Stimulated activated naive CD8-positive, alpha-beta T cell treated with anti-CD3 and anti-CD28 coated beads, Interleukin-15, amount 100 ng/mL, for 72 hours (primary cell): ENCODE data around the gene AGPAT4.

Source experiments
- ATAC-seq: fragments of 150-1000 bp; cut with Tn5 transposase; 2 replicates; pipeline ENCODE4 v1.10.0; 2021; ENCODE audit warnings: mild to moderate bottlenecking, moderate library complexity
- DNase-seq, 2 donors: peaks; one replicate each; pipeline ENCODE4 v3.0.0; 2021 to 2022
- H3K27ac Mint-ChIP-seq, 2 donors: one replicate each; pipeline ENCODE4 v1.8.0; 2022; ENCODE audit warnings: mild to moderate bottlenecking in 2 of 2, mixed read lengths in 2 of 2, moderate library complexity in 2 of 2
- H3K27me3 Mint-ChIP-seq: one replicate; pipeline ENCODE4 v1.8.0; 2022; ENCODE audit warnings: mixed read lengths
- H3K4me1 Mint-ChIP-seq: one replicate; pipeline ENCODE4 v1.8.0; 2022; ENCODE audit warnings: mild to moderate bottlenecking, mixed read lengths
- H3K4me3 Mint-ChIP-seq, 2 donors: one replicate each; pipeline ENCODE4 v1.8.0; 2022; ENCODE audit warnings: mild to moderate bottlenecking in 2 of 2, mixed read lengths in 2 of 2, moderate library complexity in 1 of 2
- H3K9me3 Mint-ChIP-seq, 2 donors: one replicate each; pipeline ENCODE4 v1.8.0; 2022; ENCODE audit warnings: mixed read lengths in 2 of 2

Gene AGPAT4

DNA sequence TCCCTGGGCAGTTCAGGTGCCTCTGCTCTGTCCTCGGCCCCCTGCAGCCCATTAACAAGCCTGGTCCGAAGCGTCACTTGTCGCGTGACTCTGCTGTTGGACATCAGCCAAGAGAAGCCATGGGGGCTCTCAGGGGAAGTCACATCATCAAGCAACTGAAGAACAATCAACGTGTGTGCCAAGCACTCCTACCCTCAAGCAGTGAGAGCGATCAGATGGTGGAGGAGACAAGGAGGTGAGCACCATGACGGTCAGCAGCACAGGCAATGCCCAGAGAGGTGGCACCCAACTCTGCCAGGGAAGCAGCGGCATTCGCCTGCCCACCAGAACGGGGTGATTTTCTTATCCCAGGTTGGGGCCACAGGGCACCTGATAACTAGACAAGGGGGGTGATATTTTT, 132.7 kb downstream of the AGPAT4 start:
- Mint-ChIP-seq H3K27me3 (no peaks in the 10 kb centered on the region), H3K4me1 (no peaks in the 10 kb centered on the region), H3K4me3 (no peak overlapping the region), H3K9me3 (no peaks in the 10 kb centered on the region), H3K27ac (no peak overlapping the region)
- ATAC-seq (no peak), DNase-seq (no peak)

DNA sequence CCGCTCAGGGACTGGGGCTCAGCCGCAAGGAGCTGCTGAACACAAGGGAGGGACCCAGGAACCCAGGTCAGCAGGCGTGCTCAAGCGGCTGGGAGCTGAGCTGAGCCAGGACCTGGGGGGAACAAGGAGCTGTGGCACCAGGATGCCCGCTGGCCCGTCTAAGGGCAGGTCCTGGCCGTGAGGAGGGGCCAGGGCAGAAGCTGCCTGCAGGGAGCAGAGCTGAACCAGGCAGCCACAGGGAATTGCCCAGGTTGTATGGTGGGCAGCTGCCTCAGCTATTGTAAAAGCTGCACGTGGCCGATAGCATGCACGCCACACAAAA, 133.3 kb downstream of the AGPAT4 start:
- no peaks in the 10 kb centered on the region for H3K4me1 Mint-ChIP-seq
- no peak overlapping the region for H3K4me3 Mint-ChIP-seq

DNA sequence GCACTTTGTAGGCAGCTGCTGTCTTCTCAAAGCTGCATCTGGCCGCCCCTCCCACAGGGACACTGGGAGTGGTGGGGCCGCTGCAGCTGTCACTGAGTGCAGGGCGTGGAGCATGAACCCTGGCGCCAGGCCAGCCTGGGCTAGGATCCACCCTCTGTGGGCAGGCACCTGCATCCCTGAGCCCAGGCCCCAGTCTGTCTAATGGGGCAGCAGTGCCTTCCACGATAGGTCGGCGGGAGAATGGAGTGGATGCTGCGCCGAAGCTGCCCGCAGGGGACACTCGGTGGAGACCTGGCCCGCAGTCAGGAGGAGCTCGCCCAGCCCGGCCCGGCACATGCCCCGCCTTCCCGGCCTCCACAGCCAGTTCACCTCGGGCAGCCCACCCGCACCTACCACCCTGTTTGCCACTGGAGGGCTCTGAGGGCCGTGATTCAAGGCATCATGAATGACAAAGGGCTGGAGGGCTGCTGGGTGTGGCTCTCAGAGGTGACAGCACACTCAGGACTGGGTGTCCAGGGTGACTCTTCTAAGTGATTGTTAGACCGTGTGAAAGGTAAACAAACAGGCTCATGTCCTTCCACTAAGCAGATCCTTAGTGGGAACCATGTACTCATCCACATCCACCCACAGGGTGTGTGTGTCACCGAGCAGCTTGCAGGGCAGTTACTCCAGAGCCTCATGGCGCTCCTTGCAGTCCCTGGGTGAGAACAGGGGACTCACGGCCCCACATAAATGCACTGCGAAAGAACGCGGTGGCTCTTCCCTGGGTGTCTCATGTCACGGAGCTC, 133.9 kb downstream of the AGPAT4 start:
- Mint-ChIP-seq H3K4me1 (no peaks in the 10 kb centered on the region), H3K27me3 (no peaks in the 10 kb centered on the region), H3K27ac (no peak overlapping the region), H3K9me3 (no peaks in the 10 kb centered on the region), H3K4me3 (no peak overlapping the region)
- no peak for DNase-seq
- ATAC-seq, result peak; percentile 19

More for the DNA sequence above, 133.3 kb downstream of the AGPAT4 start:
- Mint-ChIP-seq H3K27ac (no peak overlapping the region), H3K9me3 (no peaks in the 10 kb centered on the region), H3K27me3 (no peaks in the 10 kb centered on the region)
- ATAC-seq, result peak; percentile 8
- DNase-seq, result no peak

DNA sequence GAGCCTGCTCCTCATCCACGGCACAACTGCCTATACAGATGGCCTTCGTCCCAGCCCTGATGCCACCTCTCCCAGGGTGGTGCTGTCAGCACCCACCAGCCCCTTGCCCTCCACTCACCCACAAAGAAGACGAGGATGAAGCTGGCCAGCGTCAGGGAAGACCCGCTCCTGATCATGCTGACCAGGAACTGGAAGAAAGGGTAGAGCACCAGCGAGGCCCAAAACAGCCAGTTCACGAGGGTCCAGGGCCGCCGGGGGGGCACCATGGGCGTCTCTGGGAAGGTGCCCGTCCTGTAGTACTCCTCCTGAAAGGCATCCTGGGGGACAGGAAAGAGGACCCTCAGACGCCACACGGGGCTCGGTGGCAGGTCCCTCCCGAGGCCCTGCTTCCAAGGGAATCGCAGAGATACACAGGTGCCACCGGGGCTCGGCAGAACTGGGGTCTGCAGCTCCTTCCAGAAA, 134.5 kb downstream of the AGPAT4 start:
- Mint-ChIP-seq H3K27me3 (no peaks in the 10 kb centered on the region), H3K4me1 (no peaks in the 10 kb centered on the region), H3K4me3 (no peak overlapping the region), H3K27ac (peak overlapping the region in 1 of 2 donors; percentile 71), H3K9me3 (no peaks in the 10 kb centered on the region)
- ATAC-seq (peak; percentile 5), DNase-seq (no peak)

DNA sequence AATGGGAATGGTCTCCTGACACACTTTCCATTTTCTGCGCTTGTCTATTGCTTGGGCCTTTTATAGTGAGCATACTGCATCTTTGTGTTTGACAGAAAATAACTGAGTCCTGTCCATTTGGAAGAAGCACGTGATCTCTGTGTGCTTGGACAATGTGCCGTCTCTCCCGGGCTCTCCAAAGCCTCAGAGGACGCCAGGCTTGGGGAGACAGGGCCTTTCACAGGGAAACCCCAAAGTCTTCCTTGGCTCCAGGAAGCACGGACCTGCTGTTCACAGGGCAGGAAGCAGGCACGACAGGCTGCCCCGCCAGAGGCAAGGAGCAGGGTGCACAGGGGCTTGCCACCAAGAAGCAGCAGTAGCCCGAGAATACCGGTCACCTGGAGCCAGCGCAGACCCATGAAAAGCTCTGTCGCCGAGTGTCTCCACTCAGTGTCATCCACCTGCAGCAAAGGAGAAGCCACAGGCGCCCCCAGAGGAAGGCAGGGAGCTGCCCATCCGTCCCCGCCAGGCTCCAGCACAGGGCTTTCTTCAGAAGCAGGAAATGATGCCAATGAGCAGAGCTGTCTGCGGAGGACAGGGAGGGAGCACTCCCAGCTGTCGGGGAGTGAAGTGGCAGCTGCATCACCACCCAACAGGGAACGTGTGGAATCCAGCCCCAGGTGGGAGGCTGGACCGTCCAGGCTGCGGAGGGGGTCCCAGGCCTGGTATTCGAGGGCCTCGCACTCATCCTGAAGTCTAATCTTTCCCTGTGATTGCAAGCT, 135.1 kb downstream of the AGPAT4 start:
- H3K27me3 Mint-ChIP-seq, result no peaks in the 10 kb centered on the region

DNA sequence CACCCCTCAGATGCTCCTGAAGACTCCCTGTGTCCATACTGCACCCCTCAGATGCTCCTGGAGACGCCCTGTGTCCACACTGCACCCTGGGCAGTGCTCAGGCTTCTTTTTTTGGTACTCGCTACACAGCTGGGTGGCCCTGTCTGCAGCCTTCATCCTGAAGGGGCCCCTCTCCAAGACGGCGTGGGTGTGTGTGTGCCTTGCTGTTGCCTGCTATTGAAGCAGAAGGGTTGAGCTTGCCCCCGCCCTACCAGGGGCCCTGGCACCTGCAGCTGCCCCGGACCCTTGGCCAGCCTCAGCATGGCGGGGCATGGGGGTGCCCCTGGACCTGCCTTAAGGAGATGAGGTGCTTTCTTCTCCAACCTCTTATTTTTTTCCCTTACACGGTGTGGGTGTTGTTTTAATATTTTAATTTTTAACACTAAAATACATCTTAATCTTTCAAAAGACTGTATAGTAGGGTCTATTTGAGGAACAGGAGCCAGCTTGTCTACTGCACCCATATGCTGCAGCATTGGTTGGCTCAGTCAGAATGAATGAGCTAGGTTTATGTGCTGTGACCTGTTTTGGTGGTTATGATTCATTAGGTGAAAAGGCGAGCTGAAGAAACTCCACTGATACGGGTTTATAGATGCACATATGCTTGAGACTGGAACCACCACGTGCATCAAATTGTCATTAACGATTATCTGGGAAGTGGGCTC, 135.9 kb downstream of the AGPAT4 start:
- ATAC-seq (no peak), DNase-seq (no peak)
- Mint-ChIP-seq H3K4me1 (no peaks in the 10 kb centered on the region), H3K27me3 (no peaks in the 10 kb centered on the region), H3K27ac (no peak overlapping the region), H3K9me3 (no peaks in the 10 kb centered on the region), H3K4me3 (no peak overlapping the region)

More for the DNA sequence above, 135.1 kb downstream of the AGPAT4 start:
- Mint-ChIP-seq H3K9me3 (no peaks in the 10 kb centered on the region), H3K27ac (peak overlapping the region in 1 of 2 donors; percentile 71), H3K4me1 (no peaks in the 10 kb centered on the region), H3K4me3 (no peak overlapping the region)
- no peak for DNase-seq
- ATAC-seq, result no peak

DNA sequence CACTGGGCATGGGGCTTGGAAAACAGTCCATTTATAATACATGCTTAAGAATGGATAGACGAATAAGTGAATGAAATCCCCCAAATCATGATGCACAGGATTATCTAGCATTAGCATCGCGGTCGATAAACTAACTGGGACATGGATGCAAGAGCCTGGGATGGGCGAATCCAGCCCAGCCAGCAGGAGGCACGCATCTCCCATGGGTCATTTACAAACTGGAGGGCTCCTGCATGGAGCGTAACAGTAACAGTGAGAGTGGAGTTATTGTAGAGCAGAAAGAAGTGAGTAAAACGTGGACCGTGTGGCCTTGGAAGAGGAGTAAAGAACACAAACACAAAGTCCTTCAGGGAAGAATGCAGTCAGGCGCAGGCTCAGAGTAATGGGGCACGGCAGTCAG, 136.5 kb downstream of the AGPAT4 start:
- H3K9me3 Mint-ChIP-seq, result no peaks in the 10 kb centered on the region
- H3K4me3 Mint-ChIP-seq, result no peak overlapping the region
- DNase-seq (no peak), ATAC-seq (no peak)
- no peaks in the 10 kb centered on the region for H3K27me3 Mint-ChIP-seq
- H3K4me1 Mint-ChIP-seq, result no peaks in the 10 kb centered on the region
- H3K27ac Mint-ChIP-seq, result no peak overlapping the region

DNA sequence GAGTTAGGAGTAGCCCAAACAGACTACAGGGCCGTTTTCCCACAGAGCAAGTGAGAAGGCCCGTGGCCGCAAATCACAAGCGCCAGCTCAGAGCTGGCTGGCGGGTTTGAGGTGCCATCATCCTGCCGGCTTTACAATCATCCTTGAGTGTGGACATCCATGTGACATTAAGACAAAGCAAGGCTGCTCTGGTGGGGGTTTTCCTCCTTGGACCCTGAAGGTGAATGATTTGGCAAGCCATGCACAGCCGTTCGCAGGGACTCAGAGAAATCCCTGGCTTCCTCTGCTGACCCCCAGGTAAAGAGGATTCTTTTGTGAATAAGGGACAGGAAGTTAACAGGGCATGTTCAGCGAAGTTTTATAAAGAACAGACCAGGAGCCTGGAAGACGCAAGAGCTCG, 137.2 kb downstream of the AGPAT4 start:
- Mint-ChIP-seq H3K9me3 (no peaks in the 10 kb centered on the region), H3K27ac (no peak overlapping the region), H3K4me1 (no peaks in the 10 kb centered on the region), H3K27me3 (no peaks in the 10 kb centered on the region), H3K4me3 (no peak overlapping the region)
- ATAC-seq (no peak), DNase-seq (no peak)

DNA sequence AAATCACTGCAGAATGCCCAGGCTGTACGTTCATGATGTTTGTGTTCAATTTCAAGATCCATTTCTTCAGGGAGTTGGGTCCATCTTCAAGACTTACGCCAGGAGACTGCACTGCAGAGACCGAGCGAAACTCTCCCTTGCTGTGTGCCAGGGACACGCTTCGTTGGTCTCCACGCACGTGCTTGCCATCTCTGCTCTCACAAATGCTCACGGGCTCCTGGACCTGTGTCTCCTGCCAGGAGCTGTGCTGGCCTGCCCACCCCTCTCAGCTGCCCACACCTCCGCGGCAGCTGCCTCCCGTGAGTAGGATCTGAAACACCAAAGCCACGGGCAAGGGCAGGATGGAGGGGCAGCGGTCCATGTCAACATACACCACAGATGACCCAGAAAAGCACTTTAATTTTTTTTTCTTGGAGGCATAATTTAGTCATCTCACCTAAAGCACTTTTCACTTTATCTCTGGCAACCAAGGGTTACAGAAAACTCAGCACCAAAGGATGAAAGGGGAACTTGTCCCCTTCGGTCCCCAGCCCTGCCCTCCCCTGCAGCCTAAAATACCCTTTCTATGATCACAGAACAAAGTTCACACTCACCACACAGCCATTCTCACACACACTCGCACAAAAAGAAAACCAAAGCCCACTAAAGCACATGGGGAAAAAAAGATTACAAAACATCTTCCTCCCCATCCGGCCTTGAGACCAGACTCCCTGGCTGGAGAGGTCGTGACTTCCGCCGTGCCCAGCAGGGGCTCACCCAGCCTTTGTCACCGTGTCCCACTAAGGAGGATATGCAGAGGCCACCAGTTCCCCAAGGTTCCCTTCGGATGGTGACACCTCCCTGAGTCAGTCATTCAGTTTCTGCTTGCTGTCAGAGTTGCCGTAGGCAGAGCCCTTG, 137.9 kb downstream of the AGPAT4 start:
- Mint-ChIP-seq H3K4me3 (no peak overlapping the region), H3K27ac (peak overlapping the region in 1 of 2 donors; percentile 69), H3K4me1 (no peaks in the 10 kb centered on the region), H3K9me3 (no peaks in the 10 kb centered on the region), H3K27me3 (no peaks in the 10 kb centered on the region)
- DNase-seq (no peak), ATAC-seq (no peak)

DNA sequence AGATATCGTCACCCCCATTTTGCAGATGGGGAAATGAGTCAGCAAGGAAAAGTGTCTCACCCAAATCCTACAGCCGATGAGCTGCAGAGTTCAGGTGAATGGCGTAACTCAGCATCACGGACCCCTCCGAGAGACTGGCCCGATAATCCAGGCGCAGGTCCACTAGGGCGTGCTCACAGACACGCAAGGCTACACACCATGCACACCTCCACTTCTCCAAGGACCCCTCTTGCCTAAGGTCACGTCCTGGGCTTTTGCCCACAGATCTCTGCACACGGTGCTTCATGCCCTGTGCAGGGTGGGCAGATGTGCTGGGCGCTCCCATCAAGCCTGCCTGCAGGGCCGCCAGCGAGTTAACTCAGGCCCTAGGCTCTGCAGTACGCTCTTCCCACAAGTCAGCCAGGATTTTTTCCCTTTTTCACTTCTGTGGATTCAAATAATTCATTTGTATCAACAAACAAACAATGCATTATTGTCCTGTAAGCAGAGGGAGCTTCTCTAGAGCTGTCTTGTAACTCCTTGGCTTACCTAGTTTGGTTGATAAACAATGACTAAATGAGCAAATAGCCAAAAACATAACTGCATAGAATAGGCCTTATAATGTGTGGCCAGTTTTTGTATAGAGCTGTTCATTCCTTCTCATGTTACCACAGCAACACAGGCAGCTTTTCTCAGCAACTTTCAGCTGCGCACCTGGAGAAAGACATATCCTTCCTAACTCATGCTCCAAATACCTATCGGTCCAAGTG, 139.1 kb downstream of the AGPAT4 start:
- Mint-ChIP-seq H3K4me1 (no peaks in the 10 kb centered on the region), H3K27me3 (no peaks in the 10 kb centered on the region), H3K4me3 (no peak overlapping the region), H3K9me3 (no peaks in the 10 kb centered on the region), H3K27ac (no peak overlapping the region)
- ATAC-seq (no peak), DNase-seq (no peak)

DNA sequence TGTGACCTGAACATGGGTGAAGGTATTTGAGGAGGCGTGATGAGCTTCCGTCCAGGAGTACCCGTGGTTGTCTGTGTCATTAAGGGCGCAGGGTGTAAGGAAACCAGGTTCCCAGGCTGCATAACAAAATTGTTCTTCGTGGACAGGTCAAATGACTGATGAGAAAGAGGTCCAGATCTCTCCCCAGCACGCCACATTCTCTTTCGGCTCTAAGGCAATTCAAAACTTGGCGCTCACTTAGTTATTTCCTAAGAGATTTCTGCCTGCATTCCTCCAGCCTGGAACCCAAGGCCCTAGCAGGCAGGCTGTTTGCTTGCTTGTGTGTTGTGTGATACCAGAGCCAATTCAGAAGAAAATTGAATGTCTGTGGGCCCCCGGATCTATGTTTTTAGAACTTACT, 139.9 kb downstream of the AGPAT4 start:
- ATAC-seq (no peak), DNase-seq (no peak)
- H3K4me3 Mint-ChIP-seq, result no peak overlapping the region
- H3K27ac Mint-ChIP-seq, result peak overlapping the region in 1 of 2 donors; percentile 27
- H3K27me3 Mint-ChIP-seq, result no peaks in the 10 kb centered on the region
- peaks cover 4% of the 10 kb centered on the region for H3K4me1 Mint-ChIP-seq
- no peaks in the 10 kb centered on the region for H3K9me3 Mint-ChIP-seq

DNA sequence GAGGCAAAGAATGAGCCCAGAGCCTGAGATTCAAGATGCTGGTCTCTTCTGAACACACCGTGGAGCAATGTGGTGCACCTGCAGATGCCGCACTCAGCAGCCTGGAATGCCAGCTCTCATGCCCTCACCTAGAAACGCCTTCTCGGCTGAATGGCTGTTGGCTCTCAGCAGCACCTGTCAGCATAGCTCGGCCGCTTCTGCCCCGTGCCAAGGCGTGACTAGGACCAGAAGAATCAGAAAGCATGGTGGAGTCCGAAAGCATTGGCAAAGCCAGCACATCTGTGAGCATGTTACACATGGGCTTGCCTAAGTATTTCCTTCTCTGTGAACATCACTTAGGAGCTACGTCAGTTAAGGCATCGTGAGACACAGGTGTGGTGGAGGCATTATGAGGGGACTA, 141.5 kb downstream of the AGPAT4 start:
- no peaks in the 10 kb centered on the region for H3K9me3 Mint-ChIP-seq
- no peaks in the 10 kb centered on the region for H3K27me3 Mint-ChIP-seq
- ATAC-seq (no peak), DNase-seq (no peak)
- no peak overlapping the region for H3K27ac Mint-ChIP-seq
- H3K4me1 Mint-ChIP-seq, result peaks cover 20% of the 10 kb centered on the region
- no peak overlapping the region for H3K4me3 Mint-ChIP-seq

DNA sequence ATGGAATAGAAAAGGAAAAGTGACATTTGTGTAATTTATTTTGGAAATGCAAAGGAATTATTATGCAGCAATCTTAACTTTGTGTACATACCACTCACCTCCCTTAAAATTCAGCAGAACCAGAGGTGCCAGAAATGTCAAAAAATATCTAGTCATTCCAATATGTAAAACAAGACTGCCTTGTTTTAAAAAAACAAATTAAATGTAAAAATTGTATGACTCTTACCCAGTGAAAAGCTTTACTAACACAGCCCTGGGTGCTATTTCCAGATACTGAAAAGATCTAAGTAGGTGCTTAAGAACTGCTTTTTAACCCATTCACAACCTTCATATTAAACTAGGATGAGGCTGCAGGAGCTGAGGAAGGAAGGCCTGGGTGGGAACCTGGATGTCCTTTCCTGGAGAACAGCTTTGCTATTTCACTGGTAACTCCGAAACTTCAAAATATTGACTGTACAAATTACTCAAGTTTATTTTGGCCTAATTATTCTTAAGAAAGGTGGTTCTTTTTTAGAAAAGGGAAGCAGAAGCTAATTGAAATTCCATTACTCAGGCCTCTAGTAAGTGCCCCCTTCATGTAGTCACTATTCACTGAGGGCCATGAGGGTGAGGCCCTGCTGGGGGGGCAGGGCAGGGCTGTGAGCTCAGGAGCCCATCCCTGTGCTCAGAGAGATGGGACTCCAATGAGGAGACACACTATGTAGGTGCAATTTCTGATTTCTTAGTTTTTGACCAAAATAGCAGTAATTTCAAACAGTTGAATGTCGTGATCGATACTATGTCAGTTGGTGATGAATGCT, 142.7 kb downstream of the AGPAT4 start:
- H3K4me1 Mint-ChIP-seq, result peaks cover 30% of the 10 kb centered on the region
- no peak overlapping the region for H3K4me3 Mint-ChIP-seq
- ATAC-seq, result no peak
- no peak for DNase-seq
- H3K27me3 Mint-ChIP-seq, result no peaks in the 10 kb centered on the region
- no peak overlapping the region for H3K27ac Mint-ChIP-seq
- H3K9me3 Mint-ChIP-seq, result no peaks in the 10 kb centered on the region

DNA sequence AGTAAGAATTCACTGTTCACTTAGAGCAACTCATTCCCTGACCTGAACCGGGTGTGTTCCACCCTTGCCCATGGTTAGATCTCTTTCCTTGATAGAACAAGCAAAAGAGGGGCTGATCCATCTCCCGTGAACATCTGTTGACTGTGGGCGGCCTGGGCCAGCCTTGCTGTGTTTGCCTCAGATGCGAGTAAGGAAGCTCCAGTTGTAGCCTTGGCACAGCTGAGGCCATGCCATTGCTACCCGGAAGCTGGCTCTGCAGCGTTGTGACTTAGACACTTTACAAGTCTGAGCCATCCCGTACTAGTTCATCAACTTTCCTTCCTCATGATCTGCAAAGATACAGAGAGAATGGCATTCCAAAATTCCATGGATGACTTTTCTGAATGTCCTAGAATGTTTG, 143.3 kb downstream of the AGPAT4 start:
- no peak overlapping the region for H3K4me3 Mint-ChIP-seq
- H3K4me1 Mint-ChIP-seq, result peaks cover 30% of the 10 kb centered on the region
- no peak overlapping the region for H3K27ac Mint-ChIP-seq
- no peaks in the 10 kb centered on the region for H3K9me3 Mint-ChIP-seq
- H3K27me3 Mint-ChIP-seq, result no peaks in the 10 kb centered on the region
- DNase-seq, result no peak
- ATAC-seq, result no peak
